ENCODE data around the gene FOXD2. TPM values are rescaled to one million over a fixed set of nuclear protein-coding genes. Genes with fewer than 3 reads are reported as not detected.

The FOXD2 gene
- total and polyA plus RNA-seq, 2 of the 4 experiments (the other 2 are of a cell fraction) = under 0.01 to 0.03 TPM

GRCh38 chr1:47424336-47424982, 13.4 kb upstream of the FOXD2 start:
- H2AFZ ChIP-seq (replicated peaks; ENCODE audit: low read length, poor library complexity) = no peak overlapping the region
- DNase-seq (peak; percentile 67), ATAC-seq (ENCODE audit: low read depth) (peak; percentile 75)
- no peak overlapping the region for H3K4me3 ChIP-seq (ENCODE audit: insufficient read depth, low read depth, low read length)
- H3K4ac ChIP-seq (ENCODE audit: low read depth, low read length) = no peak overlapping the region
- H4K91ac ChIP-seq (ENCODE audit: insufficient read depth, low read depth, low read length) = no peak overlapping the region
- no peak overlapping the region for H2BK20ac ChIP-seq (ENCODE audit: low read depth, low read length)
- H2AK5ac ChIP-seq (ENCODE audit: low read depth, low read length) = no peak overlapping the region
- no peak overlapping the region for H2BK120ac ChIP-seq (ENCODE audit: low read depth, low read length)
- in situ Hi-C loops (cut with MboI; ENCODE audit: low sequenced_read_pairs) = loop anchor here (5.0 kb wide), 2 partner anchors 37 to 242 kb away; no protein-coding TSS in a partner anchor
- POLR2A ChIA-PET (ENCODE audit: unreplicated experiment) = no interaction called here
- no peak overlapping the region for H3K18ac ChIP-seq (ENCODE audit: low read depth, low read length)
- no peak overlapping the region for H3K23ac ChIP-seq (ENCODE audit: low read depth, low read length)
- no peak overlapping the region for H3K14ac ChIP-seq (replicated peaks; ENCODE audit: low read depth, low read length)
- H4K8ac ChIP-seq (ENCODE audit: low read depth in 2 of 2, low read length in 2 of 2) = no peak overlapping the region
- H2AK9ac ChIP-seq (replicated peaks; ENCODE audit: low read depth, low read length, poor library complexity) = no peak overlapping the region
- no TSS peak for BruUV-seq (replicated peaks)
- H3K56ac ChIP-seq (ENCODE audit: extremely low read depth, insufficient read depth, low read length) = no peak overlapping the region
- dilution Hi-C loops (cut with HindIII; ENCODE audit: low sequenced_read_pairs, unreplicated experiment) = no loop called here
- H3K9me1 ChIP-seq (ENCODE audit: insufficient read depth, low read length) = no peaks in the 10 kb centered on the region
- intact Hi-C loops (cut with micrococcal nuclease) = loop anchor here (1.0 kb wide), 3 partner anchors 36 to 245 kb away; no protein-coding TSS in a partner anchor
- H2BK5ac ChIP-seq (ENCODE audit: low read depth, low read length, poor library complexity, severe bottlenecking) = no peak overlapping the region
- no peaks in the 10 kb centered on the region for H4K20me1 ChIP-seq (ENCODE audit: insufficient read depth, low read length)
- WGBS, 2 experiments (ENCODE audit: extremely low coverage in 2 of 2, insufficient read length in 1 of 2) = 4% methylated on average over 4 of the region's 6 CpGs; no CpG with 5 or more reads in 1 of the 2 experiments
- CTCF ChIA-PET = interaction anchor here (0.6 to 2.1 kb wide), 7 partner anchors 8 to 246 kb away, joined by 3 to 12 read pairs (median 4); partner anchors contain the start of gene FOXD2
- H3K79me1 ChIP-seq (ENCODE audit: low read depth in 1 of 2, low read length in 2 of 2) = no peaks in the 10 kb centered on the region
- H2BK15ac ChIP-seq (ENCODE audit: low read depth, low read length) = no peak overlapping the region
- no peaks in the 10 kb centered on the region for H3K4me1 ChIP-seq (ENCODE audit: control insufficient read depth, insufficient read depth, low read length)
- no peaks in the 10 kb centered on the region for H3K36me3 ChIP-seq (ENCODE audit: control insufficient read depth, insufficient read depth, low read length)
- no peak overlapping the region for H3K9ac ChIP-seq (ENCODE audit: low read depth, low read length)
- no peak overlapping the region for H3K4me2 ChIP-seq (ENCODE audit: low read depth, low read length)
- no peak overlapping the region for H4K5ac ChIP-seq (ENCODE audit: low read depth, low read length)
- peaks cover 5% of the 10 kb centered on the region; the same call in 1 of the 2 replicates for H3K27me3 ChIP-seq (ENCODE audit: control insufficient read depth, insufficient read depth, low read length)
- H3K27ac ChIP-seq (ENCODE audit: insufficient read depth, low read length) = no peak overlapping the region
- H3K9me3 ChIP-seq (ENCODE audit: control insufficient read depth, insufficient read depth, low read length) = no peaks in the 10 kb centered on the region
- no peak for TF ChIP-seq BHLHE40 (IDR thresholded peaks at IDR 0.05; ENCODE audit: low read depth, low read length)
- 0 out of 2 replicates have a peak, but pooled peaks have one; percentile 16 for TF ChIP-seq MAZ (IDR thresholded peaks at IDR 0.05; ENCODE audit: borderline replicate concordance, low read depth, low read length)
- TF ChIP-seq FOS (IDR thresholded peaks at IDR 0.05; ENCODE audit: low read depth, low read length) = no peak
- TF ChIP-seq ELK1 (IDR thresholded peaks at IDR 0.05; ENCODE audit: borderline replicate concordance, low read depth, low read length) = no peak
- TF ChIP-seq CTCF (conservative IDR thresholded peaks at IDR 0.05; ENCODE audit: low read depth, low read length) = peak; percentile 89
- peak; percentile 74 for TF ChIP-seq RAD21 (IDR thresholded peaks at IDR 0.05; ENCODE audit: low read length)
- TF ChIP-seq SMC3 (IDR thresholded peaks at IDR 0.05; ENCODE audit: low read depth, low read length) = peak; percentile 81

All from IMR-90 (cell line).